ENCODE results near the gene CMTM2.

The CMTM2 gene

GRCh38 chr16:66634527-66635196 lies 55.4 kb downstream of the CMTM2 start:
- no peak for TF ChIP-seq CTCF (IDR thresholded peaks at IDR 0.05; ENCODE audit: low read depth, low read length)
- no peak for DNase-seq (ENCODE audit: low read depth in 2 of 2)
- H3K4me3 ChIP-seq (replicated peaks in 1 of 2; ENCODE audit: low read depth in 2 of 2, low read length in 2 of 2) = no peak overlapping the region

- H3K4me3 ChIP-seq (replicated peaks in 1 of 2; ENCODE audit: low read depth in 2 of 2, low read length in 2 of 2) = no peak overlapping the region
- no peak for DNase-seq (ENCODE audit: low read depth in 2 of 2)
- TF ChIP-seq CTCF (IDR thresholded peaks at IDR 0.05; ENCODE audit: low read depth, low read length) = no peak
Measured at GRCh38 chr16:66635406-66635805, 56.1 kb downstream of the CMTM2 start.

GRCh38 chr16:66636199-66636598 lies 56.9 kb downstream of the CMTM2 start:
- no peak for DNase-seq (ENCODE audit: low read depth in 2 of 2)
- no peak overlapping the region for H3K4me3 ChIP-seq (replicated peaks in 1 of 2; ENCODE audit: low read depth in 2 of 2, low read length in 2 of 2)
- no peak for TF ChIP-seq CTCF (IDR thresholded peaks at IDR 0.05; ENCODE audit: low read depth, low read length)

GRCh38 chr16:66637806-66638205 lies 58.5 kb downstream of the CMTM2 start:
- no peak overlapping the region for H3K4me3 ChIP-seq (replicated peaks in 1 of 2; ENCODE audit: low read depth in 2 of 2, low read length in 2 of 2)
- no peak for TF ChIP-seq CTCF (IDR thresholded peaks at IDR 0.05; ENCODE audit: low read depth, low read length)
- DNase-seq (ENCODE audit: low read depth in 2 of 2) = no peak

Data from cardiac fibroblast (primary cell).